Ammon's horn (tissue), 1 donor: ENCODE results near the gene PSME2.
"Not testable (repeated sequence)": the region's sequence is repeated elsewhere in the genome, so short reads cannot be mapped to it uniquely, and the experiment has no call there.

ENCODE experiments used
- DNase-seq: peaks from one replicate; pipeline ENCODE4 v3.0.0-alpha.2; 2016; ENCODE audit warnings: low spot score

PSME2 gene

GRCh38 chr14:24114532-24115421, 31.6 kb downstream of the PSME2 start, which contains the start of the genes DCAF11 and NRL:
DCAF11 (plus strand) TSS chr14:24114777; CDS start chr14:24115595, 818 bp downstream.
NRL (minus strand) TSS chr14:24114949; CDS start chr14:24082848, 32,101 bp downstream.
- DNase-seq = peak; percentile 100

- DNase-seq = peak; percentile 89
Measured at GRCh38 chr14:24113801-24114531, 32.4 kb downstream of the PSME2 start.

- no peak for DNase-seq
Measured at GRCh38 chr14:24113379-24113800, 33.0 kb downstream of the PSME2 start.

- DNase-seq = no peak
Measured at GRCh38 chr14:24110523-24110922, 35.9 kb downstream of the PSME2 start.

- no peak for DNase-seq
Measured at GRCh38 chr14:24110060-24110459, 36.4 kb downstream of the PSME2 start.

GRCh38 chr14:24108336-24108874, 38.0 kb downstream of the PSME2 start:
- no peak for DNase-seq

GRCh38 chr14:24106672-24107271, 39.6 kb downstream of the PSME2 start:
- DNase-seq = no peak

GRCh38 chr14:24105609-24106239, 40.7 kb downstream of the PSME2 start:
- not testable (repeated sequence) for DNase-seq

GRCh38 chr14:24103451-24103850, 43.0 kb downstream of the PSME2 start:
- no peak for DNase-seq

GRCh38 chr14:24102357-24103048, 43.9 kb downstream of the PSME2 start:
- DNase-seq = no peak

GRCh38 chr14:24100982-24101494, 45.4 kb downstream of the PSME2 start:
- no peak for DNase-seq

GRCh38 chr14:24100197-24100981, 46.0 kb downstream of the PSME2 start:
- no peak for DNase-seq

- no peak for DNase-seq
Measured at GRCh38 chr14:24098927-24099813, 47.2 kb downstream of the PSME2 start.

GRCh38 chr14:24098229-24098926, 48.0 kb downstream of the PSME2 start:
- DNase-seq = no peak

- DNase-seq = no peak
Measured at GRCh38 chr14:24096545-24097181, 49.7 kb downstream of the PSME2 start.

GRCh38 chr14:24095271-24096068, 50.9 kb downstream of the PSME2 start:
- peak; percentile 35 for DNase-seq

- no peak for DNase-seq
Measured at GRCh38 chr14:24094841-24095270, 51.6 kb downstream of the PSME2 start.
